HS-5 (cell line): ENCODE results near the gene TNFRSF19.

ENCODE experiments used
- DNase-seq: peaks from one replicate; pipeline ENCODE4 v3.0.0-alpha.2; 2012; ENCODE audit warnings: low read depth

The TNFRSF19 gene

GRCh38 chr13:23608138-23608537 lies 37.9 kb downstream of the TNFRSF19 start:
- DNase-seq: no peak

- DNase-seq: no peak
These were observed 38.6 kb downstream of the TNFRSF19 start for GRCh38 chr13:23608701-23609413.

- no peak for DNase-seq
These were observed 39.2 kb downstream of the TNFRSF19 start for GRCh38 chr13:23609414-23609760.

GRCh38 chr13:23609874-23610576 lies 39.8 kb downstream of the TNFRSF19 start:
- DNase-seq: no peak

GRCh38 chr13:23610966-23611491 lies 40.8 kb downstream of the TNFRSF19 start:
- DNase-seq: no peak

- no peak for DNase-seq
These were observed 42.0 kb downstream of the TNFRSF19 start for GRCh38 chr13:23612182-23612581.

GRCh38 chr13:23612731-23613130 lies 42.5 kb downstream of the TNFRSF19 start:
- no peak for DNase-seq

- DNase-seq: no peak
These were observed 43.4 kb downstream of the TNFRSF19 start for GRCh38 chr13:23613596-23613995.

GRCh38 chr13:23615395-23616081 lies 45.3 kb downstream of the TNFRSF19 start:
- no peak for DNase-seq

- DNase-seq: no peak
These were observed 46.0 kb downstream of the TNFRSF19 start for GRCh38 chr13:23616228-23616627.

GRCh38 chr13:23617551-23618024 lies 47.4 kb downstream of the TNFRSF19 start:
- DNase-seq: no peak

GRCh38 chr13:23618341-23618740 lies 48.1 kb downstream of the TNFRSF19 start:
- DNase-seq: peak; percentile 69

GRCh38 chr13:23619068-23619855 lies 49.0 kb downstream of the TNFRSF19 start:
- no peak for DNase-seq

- DNase-seq: no peak
These were observed 50.0 kb downstream of the TNFRSF19 start for GRCh38 chr13:23620211-23620610.

- no peak for DNase-seq
These were observed 50.6 kb downstream of the TNFRSF19 start for GRCh38 chr13:23620613-23621315.

GRCh38 chr13:23621316-23621645 lies 51.1 kb downstream of the TNFRSF19 start:
- peak; percentile 56 for DNase-seq

GRCh38 chr13:23622985-23623384 lies 52.8 kb downstream of the TNFRSF19 start:
- DNase-seq: no peak

- no peak for DNase-seq
These were observed 53.2 kb downstream of the TNFRSF19 start for GRCh38 chr13:23623394-23623793.

- no peak for DNase-seq
These were observed 56.5 kb downstream of the TNFRSF19 start for GRCh38 chr13:23626700-23627099.

GRCh38 chr13:23627410-23627809 lies 57.2 kb downstream of the TNFRSF19 start:
- no peak for DNase-seq

- no peak for DNase-seq
These were observed 58.0 kb downstream of the TNFRSF19 start for GRCh38 chr13:23628250-23628649.
